ENCODE measurements around the gene PI3.

PI3 gene

GRCh38 chr20:45176526-45177267 is 2.0 kb downstream of the PI3 start:
- no peak for TF ChIP-seq CTCF (IDR thresholded peaks at IDR 0.05; ENCODE audit: low read depth, low read length)
- H3K27me3 ChIP-seq (ENCODE audit: insufficient read depth, low read depth, severe bottlenecking), result no peaks in the 10 kb centered on the region
- no peaks in the 10 kb centered on the region for H3K36me3 ChIP-seq
- no peak overlapping the region for H3K4me3 ChIP-seq (ENCODE audit: low read depth, low read length)
- no peak overlapping the region for H3K27ac ChIP-seq
- DNase-seq, result no peak
- H3K9me3 ChIP-seq (ENCODE audit: severe bottlenecking), result no peaks in the 10 kb centered on the region

- Histone ChIP-seq H3K27me3 (ENCODE audit: insufficient read depth, low read depth, severe bottlenecking) (no peaks in the 10 kb centered on the region), H3K4me3 (ENCODE audit: low read depth, low read length) (no peak overlapping the region), H3K9me3 (ENCODE audit: severe bottlenecking) (no peaks in the 10 kb centered on the region), H3K27ac (no peak overlapping the region), H3K36me3 (no peaks in the 10 kb centered on the region)
- DNase-seq, result no peak
- TF ChIP-seq CTCF (IDR thresholded peaks at IDR 0.05; ENCODE audit: low read depth, low read length), result no peak
These were observed 4.5 kb downstream of the PI3 start for GRCh38 chr20:45179166-45179565.

DNA sequence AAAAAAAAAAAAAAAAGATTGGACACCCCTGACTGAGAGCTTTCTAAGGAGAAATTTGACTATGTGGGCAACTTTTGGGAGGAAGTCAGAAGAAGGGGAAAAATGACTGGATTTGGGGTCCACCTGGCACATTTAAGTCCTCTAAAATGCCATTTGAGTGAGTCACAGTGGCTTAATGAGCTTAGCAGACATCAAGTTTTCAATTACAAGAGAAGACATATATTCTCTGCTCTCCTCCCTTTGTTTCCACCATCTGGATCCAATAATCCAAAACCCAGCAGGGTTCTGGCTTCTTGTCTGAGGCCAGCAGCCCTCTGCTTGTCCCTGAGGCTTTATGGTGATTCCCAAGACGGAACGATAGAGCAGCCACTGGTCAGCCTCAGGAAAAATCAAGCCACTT is 6.9 kb downstream of the PI3 start:
- DNase-seq, result peak; percentile 37
- H3K9me3 ChIP-seq (ENCODE audit: severe bottlenecking), result no peaks in the 10 kb centered on the region
- no peaks in the 10 kb centered on the region for H3K36me3 ChIP-seq
- TF ChIP-seq CTCF (IDR thresholded peaks at IDR 0.05; ENCODE audit: low read depth, low read length), result no peak
- H3K4me3 ChIP-seq (ENCODE audit: low read depth, low read length), result no peak overlapping the region
- peak overlapping the region; percentile 40 for H3K27ac ChIP-seq
- H3K27me3 ChIP-seq (ENCODE audit: insufficient read depth, low read depth, severe bottlenecking), result no peaks in the 10 kb centered on the region

GRCh38 chr20:45183084-45183483 is 8.4 kb downstream of the PI3 start:
- Histone ChIP-seq H3K9me3 (ENCODE audit: severe bottlenecking) (no peaks in the 10 kb centered on the region), H3K36me3 (no peaks in the 10 kb centered on the region), H3K4me3 (ENCODE audit: low read depth, low read length) (no peak overlapping the region), H3K27ac (no peak overlapping the region), H3K27me3 (ENCODE audit: insufficient read depth, low read depth, severe bottlenecking) (no peaks in the 10 kb centered on the region)
- DNase-seq, result no peak
- no peak for TF ChIP-seq CTCF (IDR thresholded peaks at IDR 0.05; ENCODE audit: low read depth, low read length)

DNA sequence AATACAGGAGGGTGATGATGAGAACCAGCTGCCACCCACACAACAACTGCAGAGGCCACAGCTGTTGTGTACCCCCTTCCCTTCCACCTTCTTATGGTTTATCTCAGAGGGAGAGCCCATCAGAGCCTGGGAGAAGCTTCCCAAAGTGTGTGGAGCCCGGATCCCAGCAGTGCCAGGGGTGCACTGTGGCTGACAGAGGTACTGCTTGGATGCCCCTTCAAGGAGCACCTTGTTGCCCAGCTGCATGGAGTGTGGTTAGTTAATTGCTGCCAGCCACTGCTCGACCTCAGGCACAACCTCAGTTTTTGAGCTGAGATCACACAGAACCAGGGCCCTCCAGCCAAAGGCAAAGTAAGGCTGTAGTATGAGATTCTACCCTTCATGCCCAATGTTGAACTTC is 13.0 kb downstream of the PI3 start:
- no peak for DNase-seq
- H3K9me3 ChIP-seq (ENCODE audit: severe bottlenecking), result no peaks in the 10 kb centered on the region
- H3K27ac ChIP-seq, result no peak overlapping the region
- H3K27me3 ChIP-seq (ENCODE audit: insufficient read depth, low read depth, severe bottlenecking), result no peaks in the 10 kb centered on the region
- H3K36me3 ChIP-seq, result no peaks in the 10 kb centered on the region
- no peak overlapping the region for H3K4me3 ChIP-seq (ENCODE audit: low read depth, low read length)
- no peak for TF ChIP-seq CTCF (IDR thresholded peaks at IDR 0.05; ENCODE audit: low read depth, low read length)

DNA sequence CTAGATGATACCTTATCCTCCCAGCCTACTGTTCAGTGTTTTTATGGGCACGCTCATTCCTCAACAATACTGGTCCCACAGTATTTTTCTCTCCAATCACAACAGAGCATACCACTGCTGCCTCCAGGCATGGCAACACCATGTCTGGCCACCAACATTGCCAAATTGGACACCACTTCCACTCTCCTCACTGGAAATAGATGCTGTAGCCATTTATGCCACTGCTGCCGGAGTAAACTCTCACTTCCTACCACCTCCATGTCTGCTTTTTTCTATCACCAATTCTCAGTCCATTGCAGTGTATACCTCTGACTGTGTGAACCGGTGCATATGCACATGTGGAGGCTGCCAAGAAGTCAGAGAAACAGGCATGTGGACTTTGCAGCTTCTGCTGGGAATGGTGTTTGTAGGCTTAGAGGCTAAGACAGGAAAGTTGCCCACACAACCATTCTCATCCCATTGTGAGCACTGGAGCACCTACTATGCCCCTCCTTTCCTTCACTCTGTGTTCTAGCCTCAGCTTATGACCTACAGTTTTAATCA is 14.4 kb downstream of the PI3 start:
- no peaks in the 10 kb centered on the region for H3K27me3 ChIP-seq (ENCODE audit: insufficient read depth, low read depth, severe bottlenecking)
- no peak for DNase-seq
- TF ChIP-seq CTCF (IDR thresholded peaks at IDR 0.05; ENCODE audit: low read depth, low read length), result no peak
- no peak overlapping the region for H3K4me3 ChIP-seq (ENCODE audit: low read depth, low read length)
- no peaks in the 10 kb centered on the region for H3K36me3 ChIP-seq
- no peak overlapping the region for H3K27ac ChIP-seq
- no peaks in the 10 kb centered on the region for H3K9me3 ChIP-seq (ENCODE audit: severe bottlenecking)
